Endothelial cell of umbilical vein (primary cell): ENCODE results near the gene FOXJ1. TPM values are rescaled to one million over a fixed set of nuclear protein-coding genes. Genes with fewer than 3 reads are reported as not detected.

Experiments
- BruUV-seq: library from RNA; stranded (reverse); fragments of 400-500 nt; replicated peaks from 2 replicates; lab custom pipeline; 2021; lab: Mats Ljungman, UMichigan
- CTCF ChIA-PET: fragments of 300-600, 350-600 bp; sonication (Branson Sonifier 250); formaldehyde crosslinking; loops from one replicate; lab custom pipeline; 2021; ENCODE audit warnings: antibody characterized with exemption, inconsistent platforms; lab: Charles Lee
- POLR2A ChIA-PET: fragments of 300-600, 350-600 bp; sonication (Branson Sonifier 250); formaldehyde crosslinking; loops from one replicate; lab custom pipeline; 2021; ENCODE audit warnings: antibody characterized with exemption, inconsistent platforms; lab: Charles Lee
- DNase-seq: peaks from one replicate; pipeline ENCODE4 v3.0.0-alpha.2; 2011; ENCODE audit warnings: low read depth, low spot score
- FAIRE-seq: peaks from 2 replicates; lab custom pipeline; 2011; peaks lifted over from hg19 to GRCh38; lab: Jason Lieb, UNC
- H2AFZ ChIP-seq: 2 replicates; pipeline ENCODE4 v1.6.0; 2012; ENCODE audit warnings: low read depth, low read length, control low read depth, inconsistent platforms
- H3K27ac ChIP-seq: 2 replicates; pipeline ENCODE4 v1.5.1; 2011; ENCODE audit warnings: low read depth, mild to moderate bottlenecking, control low read depth, low read length, moderate library complexity; ENCODE audit not compliant: insufficient read depth
- H3K27me3 ChIP-seq, 2 experiments: 2 replicates each; pipeline versions ENCODE4 v1.6.0 to v1.6.1; 2011; ENCODE audit warnings: low read length in 2 of 2, mixed read lengths in 1 of 2; ENCODE audit not compliant: control insufficient read depth in 2 of 2, insufficient read depth in 2 of 2
- H3K36me3 ChIP-seq, 2 experiments: 2 replicates in 1 of 2; 3 replicates in 1 of 2; pipeline ENCODE4 v1.5.1; 2011; ENCODE audit warnings: low read length in 2 of 2, mild to moderate bottlenecking in 1 of 2, moderate library complexity in 1 of 2; ENCODE audit not compliant: control insufficient read depth in 2 of 2, insufficient read depth in 2 of 2; ENCODE audit errors: extremely low read depth in 1 of 2
- H3K4me1 ChIP-seq: 3 replicates; pipeline ENCODE4 v1.5.1; 2011; ENCODE audit warnings: mild to moderate bottlenecking, low read length; ENCODE audit not compliant: control insufficient read depth, insufficient read depth; ENCODE audit errors: extremely low read depth
- H3K4me2 ChIP-seq: 2 replicates; pipeline ENCODE4 v1.6.1; 2011; ENCODE audit warnings: low read length, control low read depth, mixed read lengths; ENCODE audit not compliant: insufficient read depth
- H3K4me3 ChIP-seq, 3 experiments: fragments of 200-600 bp in 1 of 3; sonication (generic), shearing (Covaris generic) in 1 of 3; replicated peaks in 1 of 3; 2 replicates each; pipeline ENCODE4 v1.5.1; 2011 to 2016; ENCODE audit warnings: control low read depth in 3 of 3, low read length in 3 of 3, mild to moderate bottlenecking in 2 of 3, inconsistent platforms in 1 of 3, low read depth in 1 of 3, moderate library complexity in 1 of 3; ENCODE audit not compliant: insufficient read depth in 1 of 3
- H3K79me2 ChIP-seq: 2 replicates; pipeline ENCODE4 v1.6.0; 2012; ENCODE audit warnings: low read length, inconsistent platforms; ENCODE audit not compliant: control insufficient read depth, insufficient read depth
- H3K9ac ChIP-seq: replicated peaks from 2 replicates; pipeline ENCODE3; 2011; ENCODE audit warnings: low read length, control low read depth; ENCODE audit not compliant: insufficient read depth; ENCODE audit errors: extremely low read depth
- H3K9me1 ChIP-seq: replicated peaks from 3 replicates; pipeline ENCODE4 v1.6.0; 2011; ENCODE audit warnings: mild to moderate bottlenecking, low read length; ENCODE audit not compliant: control insufficient read depth, insufficient read depth; ENCODE audit errors: extremely low read depth
- H3K9me3 ChIP-seq: replicated peaks from 2 replicates; pipeline ENCODE4 v1.5.1; 2012; ENCODE audit warnings: low read length, inconsistent platforms; ENCODE audit not compliant: control insufficient read depth, insufficient read depth
- H4K20me1 ChIP-seq: replicated peaks from 2 replicates; pipeline ENCODE3; 2011; ENCODE audit warnings: mild to moderate bottlenecking, low read length; ENCODE audit not compliant: control insufficient read depth, insufficient read depth; ENCODE audit errors: extremely low read depth
- CTCF ChIP-seq, 2 donors: IDR thresholded peaks; 1 replicate in 1 of 2; 2 replicates in 1 of 2; pipeline ENCODE4 v1.5.1; 2011; ENCODE audit warnings: low read length in 2 of 2, mild to moderate bottlenecking in 2 of 2, moderate library complexity in 2 of 2, control low read depth in 1 of 2, inconsistent platforms in 1 of 2, low read depth in 1 of 2; ENCODE audit not compliant: insufficient read depth in 1 of 2; ENCODE audit errors: extremely low read depth in 1 of 2
- EZH2 ChIP-seq: IDR thresholded peaks from 2 replicates; pipeline ENCODE4 v1.6.1; 2012; ENCODE audit warnings: borderline replicate concordance, low read depth, mild to moderate bottlenecking, moderate library complexity, low read length, inconsistent platforms; ENCODE audit not compliant: severe bottlenecking
- FOS ChIP-seq: IDR thresholded peaks from 2 replicates; pipeline ENCODE4 v1.6.1; 2011; ENCODE audit warnings: mild to moderate bottlenecking, low read length, moderate library complexity, borderline replicate concordance; ENCODE audit not compliant: insufficient read depth
- GATA2 ChIP-seq: IDR thresholded peaks from 2 replicates; pipeline ENCODE4 v1.7.0; 2011; ENCODE audit warnings: low read depth, mild to moderate bottlenecking, moderate library complexity, mixed read lengths, low read length; ENCODE audit not compliant: insufficient read length, insufficient read depth
- JUN ChIP-seq: IDR thresholded peaks from 2 replicates; pipeline ENCODE4 v1.6.1; 2011; ENCODE audit warnings: borderline replicate concordance, low read depth; ENCODE audit not compliant: insufficient read length, insufficient read depth
- MYC ChIP-seq: IDR thresholded peaks from one replicate; pipeline ENCODE4 v1.6.1; 2011; ENCODE audit warnings: mild to moderate bottlenecking, low read depth, low read length
- POLR2A ChIP-seq: IDR thresholded peaks from 2 replicates; pipeline ENCODE4 v1.6.1; 2012; ENCODE audit warnings: low read depth, mild to moderate bottlenecking, control low read depth, low read length
- POLR2AphosphoS5 ChIP-seq: IDR thresholded peaks from 2 replicates; pipeline ENCODE4 v1.6.1; 2012; ENCODE audit warnings: low read depth, mild to moderate bottlenecking, control low read depth, low read length, moderate library complexity; ENCODE audit not compliant: insufficient read depth
- dilution Hi-C: fragments of 300-500 bp; cut with MboI; formaldehyde crosslinking; loops from one replicate; pipeline ENCODE4 v1.15.0; 2019; ENCODE audit warnings: low sequenced_read_pairs; ENCODE audit not compliant: extremely low pct_ligation_motif_present
- intact Hi-C: fragments of 100-400 bp; cut with micrococcal nuclease; formaldehyde crosslinking; loops from one replicate; pipeline ENCODE4 v1.10.0; 2022
- polyA plus RNA-seq, 4 experiments: library from polyadenylated mRNA; depleted of rRNA in 3 of 4; stranded (reverse) in 3 of 4; unstranded in 1 of 4; fragments of >200 nt; gene quantifications; 2 replicates each; pipeline versions ENCODE4 v1.2.1 to v1.2.3, GENCODE V29; 2011 to 2012; ENCODE audit warnings: missing spikeins in 1 of 4
- total RNA-seq: library from RNA; stranded (reverse); gene quantifications from 2 replicates; pipeline ENCODE4 v1.2.3, GENCODE V29; 2021
- TF ChIP-seq, protein P1 (sequence below): IDR thresholded peaks from 2 replicates; pipeline ENCODE4 v1.6.1; 2011; ENCODE audit not compliant: insufficient read depth, insufficient read length

The FOXJ1 gene
- total and polyA plus RNA-seq, 2 donors (not counting 3 experiments of a cell fraction or from before 2014, with no cell fraction given), result not detected

- dilution Hi-C loops, result no loop called here
- Histone ChIP-seq H3K9ac (no peak overlapping the region), H3K27me3 (peaks cover 7 to 19% of the 10 kb centered on the region in 2 experiments), H2AFZ (no peak overlapping the region), H3K9me3 (no peaks in the 10 kb centered on the region), H4K20me1 (no peaks in the 10 kb centered on the region), H3K79me2 (no peaks in the 10 kb centered on the region), H3K4me1 (no peaks in the 10 kb centered on the region), H3K4me2 (no peak overlapping the region), H3K9me1 (no peaks in the 10 kb centered on the region), H3K4me3 (no peak overlapping the region), H3K36me3 (no peaks in the 10 kb centered on the region), H3K27ac (no peak overlapping the region)
- TF ChIP-seq POLR2A (no peak), JUN (no peak)
- ChIA-PET POLR2A (no interaction called here), CTCF (interaction anchor here (1.0 to 3.7 kb wide), 5 partner anchors 24 to 125 kb away, joined by 3 to 17 read pairs (median 8); no protein-coding TSS in a partner anchor)
- DNase-seq, result no peak
- no TSS peak for BruUV-seq
- intact Hi-C loops, result no loop called here
- FAIRE-seq, result no peak
Measured at GRCh38 chr17:76154292-76154691, 13.2 kb upstream of the FOXJ1 start.

GRCh38 chr17:76153640-76154039 is 12.6 kb upstream of the FOXJ1 start:
- Histone ChIP-seq H3K79me2 (no peaks in the 10 kb centered on the region), H3K4me3 (no peak overlapping the region), H4K20me1 (no peaks in the 10 kb centered on the region), H3K4me2 (no peak overlapping the region), H3K9me1 (no peaks in the 10 kb centered on the region), H3K27me3 (peaks cover 4 to 19% of the 10 kb centered on the region in 2 experiments), H3K9me3 (no peaks in the 10 kb centered on the region), H3K27ac (no peak overlapping the region), H3K36me3 (no peaks in the 10 kb centered on the region), H3K9ac (no peak overlapping the region), H3K4me1 (no peaks in the 10 kb centered on the region), H2AFZ (no peak overlapping the region)
- TF ChIP-seq GATA2, result no peak
- TF ChIP-seq EZH2, result no peak
- no peak for TF ChIP-seq JUN
- TF ChIP-seq MYC, result no peak
- TF ChIP-seq FOS, result no peak
- no peak for TF ChIP-seq POLR2A
- TF ChIP-seq, protein P1, sequence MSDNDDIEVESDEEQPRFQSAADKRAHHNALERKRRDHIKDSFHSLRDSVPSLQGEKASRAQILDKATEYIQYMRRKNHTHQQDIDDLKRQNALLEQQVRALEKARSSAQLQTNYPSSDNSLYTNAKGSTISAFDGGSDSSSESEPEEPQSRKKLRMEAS, result no peak
- TF ChIP-seq POLR2AphosphoS5, result no peak
- TF ChIP-seq CTCF (IDR thresholded peaks at IDR 0.05; ENCODE audit: extremely low read depth in 1 of 2, insufficient read depth in 1 of 2, low read depth in 1 of 2, low read length in 2 of 2), result no peak
- dilution Hi-C loops (no loop called here), intact Hi-C loops (no loop called here)
- POLR2A ChIA-PET, result no interaction called here
- no peak for FAIRE-seq
- BruUV-seq, result no TSS peak
- no peak for DNase-seq
- CTCF ChIA-PET, result interaction anchor here (1.0 to 3.7 kb wide), 4 partner anchors 25 to 126 kb away, joined by 3 to 17 read pairs (median 8); no protein-coding TSS in a partner anchor
